ENCODE results near the gene COX19.

GRCh38 chr7:996079-996872 lies 20.9 kb upstream of the COX19 start:
- TF ChIP-seq EZH2 (IDR thresholded peaks at IDR 0.05; ENCODE audit: low read length, unreplicated experiment) (no peak), CTCF (conservative IDR thresholded peaks at IDR 0.05; ENCODE audit: low read depth, low read length) (no peak)

Data from PC-3 (cell line).